Measurements from ENCODE around the gene KIFC3. TPM values are rescaled to one million over a fixed set of nuclear protein-coding genes. Genes with fewer than 3 reads are reported as not detected.
A peak's percentile ranks its signal among the peaks of the same experiment; 100 is the strongest.
"Not testable (repeated sequence)": the region's sequence is repeated elsewhere in the genome, so short reads cannot be mapped to it uniquely, and the experiment has no call there.

Gene KIFC3
- total and polyA plus RNA-seq, 7 donors: 3.1 to 17.8 (median 6.6) TPM

GRCh38 chr16:57721356-57722209, 80.7 kb downstream of the KIFC3 start:
- TF ChIP-seq CTCF (IDR thresholded peaks at IDR 0.05): no peak
- H3K9me3 ChIP-seq: no peaks in the 10 kb centered on the region
- no peak for ATAC-seq
- DNase-seq: no peak
- H3K4me1 ChIP-seq: no peaks in the 10 kb centered on the region
- no peaks in the 10 kb centered on the region for H3K36me3 ChIP-seq (ENCODE audit: insufficient read depth in 1 of 2, low read depth in 1 of 2)
- 75 to 76% (median 76%) methylated on average over 16 to 17 of the region's 17 CpGs for WGBS, 3 donors
- no peak overlapping the region for H3K4me3 ChIP-seq
- intact Hi-C loops (cut with DNase I): loop anchor here in 1 of 2 donors (5.0 kb wide), 1 partner anchor 129 kb away; no protein-coding TSS in a partner anchor
- no peak overlapping the region for H3K27ac ChIP-seq
- H3K27me3 ChIP-seq (ENCODE audit: insufficient read depth in 3 of 3, low read length in 2 of 3): no peaks in the 10 kb centered on the region

- no peak overlapping the region for H3K4me3 ChIP-seq
- WGBS, 3 donors: 64 to 73% (median 72%) methylated on average over 3 of the region's 3 CpGs
- no peaks in the 10 kb centered on the region for H3K4me1 ChIP-seq
- no peaks in the 10 kb centered on the region for H3K36me3 ChIP-seq (ENCODE audit: insufficient read depth in 1 of 2, low read depth in 1 of 2)
- TF ChIP-seq CTCF (IDR thresholded peaks at IDR 0.05): peak; percentile 36
- DNase-seq (no peak), ATAC-seq (peak in 2 of 4 donors; percentile 46 to 48)
- no peaks in the 10 kb centered on the region for H3K9me3 ChIP-seq
- intact Hi-C loops (cut with DNase I): loop anchor here in 1 of 2 donors (5.0 kb wide), 1 partner anchor 128 kb away; no protein-coding TSS in a partner anchor
- H3K27me3 ChIP-seq (ENCODE audit: insufficient read depth in 3 of 3, low read length in 2 of 3): no peaks in the 10 kb centered on the region
- H3K27ac ChIP-seq: no peak overlapping the region
These were observed 82.1 kb downstream of the KIFC3 start for GRCh38 chr16:57720142-57720575.

GRCh38 chr16:57714047-57714446, 88.2 kb downstream of the KIFC3 start:
- no peak for DNase-seq
- Histone ChIP-seq H3K4me3 (no peak overlapping the region), H3K27me3 (ENCODE audit: insufficient read depth in 3 of 3, low read length in 2 of 3) (peaks cover 0 to 4% (median 0%) of the 10 kb centered on the region in 3 donors), H3K27ac (no peak overlapping the region), H3K9me3 (no peaks in the 10 kb centered on the region), H3K4me1 (no peaks in the 10 kb centered on the region), H3K36me3 (ENCODE audit: insufficient read depth in 1 of 2, low read depth in 1 of 2) (no peaks in the 10 kb centered on the region)
- no peak for ATAC-seq
- no peak for TF ChIP-seq CTCF (IDR thresholded peaks at IDR 0.05)
- 83 to 91% (median 90%) methylated on average over 6 of the region's 6 CpGs for WGBS, 3 donors
- intact Hi-C loops (cut with DNase I): no loop called here

- Histone ChIP-seq H3K36me3 (ENCODE audit: insufficient read depth in 1 of 2, low read depth in 1 of 2) (no peaks in the 10 kb centered on the region), H3K9me3 (no peaks in the 10 kb centered on the region), H3K27me3 (ENCODE audit: insufficient read depth in 3 of 3, low read length in 2 of 3) (peaks cover 0 to 4% (median 0%) of the 10 kb centered on the region in 3 donors), H3K4me1 (no peaks in the 10 kb centered on the region), H3K27ac (no peak overlapping the region), H3K4me3 (no peak overlapping the region)
- ATAC-seq (no peak), DNase-seq (no peak)
- WGBS, 3 donors: 75 to 92% (median 89%) methylated on average over 8 of the region's 8 CpGs
- TF ChIP-seq CTCF (IDR thresholded peaks at IDR 0.05): no peak
- intact Hi-C loops (cut with DNase I): no loop called here
These were observed 88.7 kb downstream of the KIFC3 start for GRCh38 chr16:57713596-57713995.

GRCh38 chr16:57712569-57712968, 89.7 kb downstream of the KIFC3 start:
- DNase-seq; H3K27me3 ChIP-seq (ENCODE audit: insufficient read depth in 3 of 3, low read length in 2 of 3); H3K4me1 ChIP-seq; intact Hi-C loops (cut with DNase I); H3K27ac ChIP-seq; ATAC-seq; H3K4me3 ChIP-seq; H3K9me3 ChIP-seq; H3K36me3 ChIP-seq (ENCODE audit: insufficient read depth in 1 of 2, low read depth in 1 of 2): not testable (repeated sequence)
- WGBS, 3 donors: 72 to 78% (median 75%) methylated on average over 6 of the region's 6 CpGs
